Measurements from ENCODE around the gene ZNF329.
"Not testable (repeated sequence)": the region's sequence is repeated elsewhere in the genome, so short reads cannot be mapped to it uniquely, and the experiment has no call there.

Gene ZNF329

GRCh38 chr19:58150328-58150921, at the start of gene ZNF329:
ZNF329 (minus strand) TSS chr19:58150789; CDS start chr19:58129503, 21,286 bp downstream.
- DNase-seq (ENCODE audit: low read depth): peak; percentile 51

DNA sequence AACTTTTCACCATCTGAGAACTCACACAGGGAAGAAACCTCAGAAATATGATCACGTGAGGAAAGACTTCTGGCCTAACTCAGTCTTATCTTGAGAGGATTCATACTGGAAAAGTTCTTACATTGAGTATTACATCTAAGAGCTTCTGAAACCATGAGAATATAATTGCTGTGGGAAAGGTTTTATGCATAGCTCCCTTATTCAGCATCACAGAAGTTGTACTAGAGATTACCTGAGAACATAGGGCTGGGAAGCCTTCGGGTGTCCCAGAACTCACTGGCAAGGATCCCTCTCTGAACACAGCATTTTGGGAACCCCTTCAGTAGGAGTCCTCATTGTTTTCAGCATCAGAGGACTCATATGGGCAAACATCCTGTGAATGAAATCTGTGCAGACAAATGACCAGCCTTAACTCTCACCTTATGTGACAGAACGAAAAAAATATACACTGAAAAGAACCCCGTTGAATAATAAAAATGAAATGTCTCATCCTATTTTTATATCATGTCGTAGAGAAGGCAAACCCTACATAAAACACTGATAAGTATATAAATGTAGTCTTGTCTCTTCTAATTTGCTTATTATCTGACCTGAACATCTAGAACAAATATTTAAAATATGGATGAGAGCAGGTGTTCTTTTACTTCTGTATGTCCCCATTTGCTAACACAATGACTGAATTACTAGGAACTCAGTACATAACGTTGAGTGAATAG, 46.5 kb upstream of the ZNF329 start:
- peak; percentile 1 for DNase-seq (ENCODE audit: low read depth)

GRCh38 chr19:58183817-58184215, 33.2 kb upstream of the ZNF329 start:
- no peak for DNase-seq (ENCODE audit: low read depth)

GRCh38 chr19:58182989-58183816, 32.6 kb upstream of the ZNF329 start, which contains the start of gene ZNF274:
ZNF274 (plus strand) TSS chr19:58183061; CDS start chr19:58183966, 905 bp downstream.
- peak; percentile 84 for DNase-seq (ENCODE audit: low read depth)

DNA sequence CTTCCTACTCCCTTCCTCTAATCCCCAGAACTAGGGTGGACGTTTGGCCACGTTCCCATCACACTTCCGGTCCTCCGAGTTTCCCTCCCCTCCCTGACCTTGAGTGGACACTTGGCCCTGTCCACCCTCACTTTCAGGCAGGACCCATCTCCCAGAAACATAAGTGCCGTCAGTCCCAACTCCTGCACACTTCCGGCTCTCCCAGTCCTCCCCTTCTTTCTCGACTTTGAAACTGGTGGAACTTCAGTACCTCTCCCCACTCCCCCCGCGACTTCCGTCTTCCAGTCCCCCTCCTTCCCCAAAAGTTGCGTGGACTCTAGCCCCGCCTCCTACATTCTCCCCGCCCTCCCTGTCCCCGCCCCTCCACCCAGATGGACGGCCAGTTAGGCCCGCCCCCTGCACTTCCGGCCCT, 32.0 kb upstream of the ZNF329 start:
- no peak for DNase-seq (ENCODE audit: low read depth)

- DNase-seq (ENCODE audit: low read depth): no peak
These were observed 31.4 kb upstream of the ZNF329 start for GRCh38 chr19:58181902-58182576.

GRCh38 chr19:58170860-58171259, 20.3 kb upstream of the ZNF329 start:
- DNase-seq (ENCODE audit: low read depth): no peak

DNA sequence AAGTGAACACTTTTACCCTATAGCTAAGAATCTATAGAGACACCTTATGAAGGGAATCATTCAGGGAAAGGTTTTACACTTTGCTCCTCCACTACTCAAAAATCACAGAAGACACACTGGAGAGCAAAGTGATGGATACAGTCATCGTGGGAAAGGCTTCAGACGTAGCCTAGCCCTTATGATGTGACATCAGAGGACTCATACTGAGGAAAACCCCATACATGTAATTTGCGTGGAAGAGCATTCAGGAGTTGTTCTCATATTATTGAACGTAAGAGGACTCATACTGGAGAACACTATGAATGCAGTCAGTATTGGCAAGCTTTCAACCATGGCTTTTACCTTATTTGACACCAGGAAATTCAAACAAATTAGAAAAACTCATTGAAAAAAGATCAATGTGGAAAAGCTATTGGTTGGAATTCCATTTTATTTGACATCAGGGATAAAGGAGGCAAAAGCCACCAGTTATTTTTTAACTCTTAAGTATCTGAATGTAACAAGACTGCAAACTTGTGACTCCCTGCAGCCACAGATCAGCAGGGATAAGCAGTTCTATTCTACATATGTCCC, 16.2 kb upstream of the ZNF329 start:
- DNase-seq (ENCODE audit: low read depth): no peak

GRCh38 chr19:58166268-58166667, 15.7 kb upstream of the ZNF329 start:
- DNase-seq (ENCODE audit: low read depth): no peak

DNA sequence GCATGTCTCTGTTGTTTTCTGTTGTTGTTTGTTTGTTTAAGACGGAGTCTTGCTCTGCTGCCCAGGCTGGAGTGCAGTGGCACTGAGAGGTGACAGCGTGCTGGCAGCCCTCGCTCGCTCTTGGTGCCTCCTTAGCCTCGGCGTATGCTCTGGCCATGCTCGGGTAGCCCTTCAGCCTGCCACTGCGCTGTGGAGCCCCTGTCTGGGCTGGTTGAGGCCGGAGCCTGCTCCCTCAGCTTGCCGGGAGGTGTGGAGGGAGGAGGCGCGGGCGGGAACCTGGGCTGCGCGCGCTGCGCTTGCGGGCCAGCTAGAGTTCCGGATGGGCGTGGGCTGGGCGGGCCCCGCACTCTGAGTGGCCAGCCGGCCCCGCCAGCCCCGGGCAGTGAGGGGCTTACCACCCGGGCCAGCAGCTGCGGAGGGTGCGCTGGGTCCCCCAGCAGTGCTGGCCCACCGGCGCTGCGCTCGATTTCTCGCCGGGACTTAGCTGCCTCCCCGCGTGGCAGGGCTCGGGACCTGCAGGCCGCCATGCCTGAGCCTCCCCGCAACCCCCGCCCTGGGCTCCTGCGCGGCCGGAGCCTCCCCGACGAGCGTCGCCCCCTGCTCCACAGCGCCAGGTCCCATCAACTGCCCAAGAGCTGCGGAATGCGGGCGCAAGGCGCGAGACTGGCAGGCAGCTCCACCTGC, 6.6 kb upstream of the ZNF329 start:
- no peak for DNase-seq (ENCODE audit: low read depth)

DNA sequence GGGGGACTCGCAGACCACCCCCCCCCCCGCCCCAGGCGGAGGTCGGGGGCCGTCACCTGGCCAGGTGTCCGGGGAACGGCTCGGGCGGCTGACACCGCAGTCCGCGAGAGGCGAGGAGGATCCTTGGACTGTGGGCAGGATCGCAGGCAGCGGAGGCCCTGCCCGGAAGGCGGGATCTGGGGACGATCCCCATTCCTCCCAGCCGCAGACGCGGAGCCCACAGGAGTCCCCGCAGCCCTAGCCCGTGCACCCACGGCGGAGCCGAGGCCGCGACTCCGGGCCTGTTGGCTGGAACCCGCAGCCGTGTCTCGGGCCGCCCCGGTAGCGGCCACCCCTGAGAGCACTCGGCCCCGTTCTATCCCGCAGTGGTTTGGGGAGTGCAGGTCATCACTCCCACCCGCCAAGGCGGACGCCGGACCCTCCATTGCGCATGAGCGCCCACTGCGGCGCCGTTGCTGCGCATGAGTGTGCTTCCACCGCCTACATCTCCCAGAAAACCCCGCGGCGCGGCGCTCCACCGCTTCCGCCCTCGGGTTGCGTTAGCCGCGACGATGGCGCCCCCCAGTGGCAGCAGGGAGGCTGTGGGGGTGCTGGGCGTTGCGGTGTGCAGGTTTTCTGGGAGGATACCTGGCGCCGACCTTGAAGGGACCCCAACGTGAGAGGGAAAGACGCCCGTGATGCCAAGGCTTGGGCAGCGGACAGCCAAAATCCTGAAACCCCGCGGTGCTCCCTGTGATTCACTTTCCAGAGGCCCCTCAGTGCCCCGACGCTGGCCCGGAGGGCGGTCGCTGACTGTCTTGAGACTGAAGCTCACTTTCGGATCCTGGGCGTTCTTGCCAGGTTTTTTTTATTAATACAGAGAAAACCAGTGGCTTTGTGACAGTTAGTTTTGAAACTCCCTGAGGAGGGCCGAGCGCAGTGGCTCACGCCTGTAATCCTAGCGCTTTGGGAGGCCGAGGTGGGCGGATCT, 4.4 kb upstream of the ZNF329 start:
- DNase-seq (ENCODE audit: low read depth): peak; percentile 87

DNA sequence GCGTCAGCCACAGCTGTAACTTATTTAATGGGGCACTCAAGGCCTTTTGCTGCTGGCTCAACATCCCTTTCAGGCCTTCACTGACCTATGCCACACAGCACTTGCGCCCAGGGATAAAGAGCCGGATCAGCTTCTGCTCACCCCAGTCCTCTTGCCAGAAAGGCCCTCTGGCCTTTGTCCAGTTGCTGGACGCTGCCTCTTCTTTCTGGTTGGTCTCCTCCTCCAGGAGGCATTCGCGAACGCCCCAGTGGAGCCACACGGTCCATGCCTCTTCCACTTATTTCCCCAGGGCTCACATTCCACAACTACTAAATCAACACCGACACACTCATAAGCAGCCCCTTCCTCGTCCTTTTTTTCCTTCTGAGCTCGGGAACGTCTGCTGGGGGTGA, 3.7 kb upstream of the ZNF329 start:
- peak; percentile 26 for DNase-seq (ENCODE audit: low read depth)

GRCh38 chr19:58153386-58153785, 2.8 kb upstream of the ZNF329 start:
- DNase-seq (ENCODE audit: low read depth): no peak

DNA sequence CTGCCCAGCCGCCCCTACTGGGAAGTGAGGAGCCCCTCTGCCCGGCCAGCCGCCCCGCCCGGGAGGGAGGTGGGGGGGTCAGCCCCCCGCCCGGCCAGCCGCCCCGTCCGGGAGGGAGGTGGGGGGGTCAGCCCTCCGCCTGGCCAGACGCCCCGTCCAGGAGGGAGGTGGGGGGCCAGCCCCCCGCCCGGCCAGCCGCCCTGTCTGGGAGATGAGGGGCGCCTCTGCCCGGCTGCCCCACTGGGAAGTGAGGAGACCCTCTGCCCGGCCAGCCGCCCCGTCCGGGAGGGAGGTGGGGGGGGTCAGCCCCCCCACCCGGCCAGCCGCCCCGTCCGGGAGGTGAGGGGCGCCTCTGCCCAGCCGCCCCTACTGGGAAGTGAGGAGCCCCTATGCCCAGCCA, 3.1 kb downstream of the ZNF329 start:
- not testable (repeated sequence) for DNase-seq (ENCODE audit: low read depth)

- no peak for DNase-seq (ENCODE audit: low read depth)
These were observed 4.7 kb downstream of the ZNF329 start for GRCh38 chr19:58145849-58146248.

DNA sequence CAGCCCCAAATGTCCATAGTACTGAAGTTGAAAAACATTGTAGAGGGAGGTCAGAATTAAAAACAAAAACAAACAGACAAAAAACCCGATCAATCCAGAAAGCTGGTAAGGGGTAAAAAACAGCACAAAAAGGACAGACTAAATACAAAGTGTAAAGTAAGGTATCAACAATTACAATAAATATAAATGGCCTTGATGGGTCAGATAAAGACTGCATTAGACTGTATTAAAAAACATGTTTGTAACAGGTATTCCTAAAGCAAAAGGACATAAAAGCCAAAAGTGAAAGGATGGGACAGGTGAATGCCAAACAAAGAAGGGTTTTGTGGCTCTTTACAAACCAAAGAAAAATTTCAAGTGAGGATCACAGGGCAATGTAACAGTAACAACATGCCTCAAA, 16.3 kb downstream of the ZNF329 start:
- DNase-seq (ENCODE audit: low read depth): no peak

- no peak for DNase-seq (ENCODE audit: low read depth)
These were observed 21.3 kb downstream of the ZNF329 start for GRCh38 chr19:58129284-58129683.

DNA sequence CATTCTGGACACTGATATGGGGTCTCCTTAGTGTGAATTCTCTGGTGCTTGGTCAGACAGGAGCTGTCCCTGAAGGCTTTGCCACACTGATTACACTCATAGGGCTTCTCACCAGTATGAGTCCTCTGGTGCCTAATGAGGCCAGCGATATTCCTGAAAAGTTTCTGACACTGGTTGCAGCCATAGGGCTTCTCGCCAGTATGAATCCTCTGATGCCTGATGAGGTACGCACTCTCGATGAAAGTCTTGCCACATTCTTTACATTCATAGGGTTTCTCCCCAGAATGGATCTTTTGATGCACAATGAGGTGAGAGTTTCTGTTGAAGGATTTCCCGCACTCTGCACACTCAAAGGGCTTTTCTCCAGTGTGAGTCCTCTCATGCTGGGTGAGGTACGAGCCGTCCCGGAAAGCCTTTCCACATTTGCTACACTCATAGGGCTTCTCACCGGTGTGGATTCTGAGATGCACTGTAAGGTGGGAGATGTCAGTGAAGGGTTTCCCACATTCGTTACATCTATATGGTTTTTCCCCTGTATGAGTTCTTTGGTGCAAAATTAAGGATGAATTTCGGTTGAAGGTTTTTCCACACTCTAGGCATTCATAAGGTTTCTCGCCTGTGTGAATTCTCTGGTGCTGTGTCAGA, 22.4 kb downstream of the ZNF329 start:
- DNase-seq (ENCODE audit: low read depth): no peak

DNA sequence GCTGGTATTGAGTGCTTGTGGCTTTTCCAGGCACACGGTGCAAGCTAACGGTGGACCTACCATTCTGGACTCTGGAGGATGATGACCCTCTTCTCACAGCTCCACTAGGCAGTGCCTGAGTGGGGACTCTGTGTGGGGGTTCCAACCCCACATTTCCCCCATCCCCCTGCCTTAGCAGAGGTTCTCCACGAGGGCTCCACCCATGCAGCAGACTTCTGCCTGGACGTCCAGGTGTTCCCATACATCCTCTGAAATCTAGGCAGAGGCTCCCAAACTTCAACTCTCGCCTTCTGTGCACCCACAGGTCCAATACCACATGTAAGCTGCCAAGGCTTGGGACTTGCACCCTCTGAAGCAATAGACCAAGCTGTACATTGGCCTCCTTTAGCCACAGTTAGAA, 27.2 kb downstream of the ZNF329 start:
- no peak for DNase-seq (ENCODE audit: low read depth)

Measured in GM04504 (cell line).